RPMI7951 (cell line): Measurements from ENCODE around the gene KLF2. TPM values are rescaled to one million over a fixed set of nuclear protein-coding genes. Genes with fewer than 3 reads are reported as not detected.
"Not testable (repeated sequence)": the region's sequence is repeated elsewhere in the genome, so short reads cannot be mapped to it uniquely, and the experiment has no call there.

ENCODE experiments used
- DNase-seq: peaks from one replicate; pipeline ENCODE4 v3.0.0-alpha.2; 2012; ENCODE audit warnings: low read depth
- total RNA-seq: library from RNA; depleted of rRNA; stranded (reverse); fragments of >200 nt; shearing (Covaris generic); gene quantifications from 2 replicates; pipeline ENCODE4 v1.2.3, GENCODE V29; 2014; rRNA removed

KLF2 gene
- total RNA-seq, result 2.8 and 3.0 TPM in 2 replicates

DNA sequence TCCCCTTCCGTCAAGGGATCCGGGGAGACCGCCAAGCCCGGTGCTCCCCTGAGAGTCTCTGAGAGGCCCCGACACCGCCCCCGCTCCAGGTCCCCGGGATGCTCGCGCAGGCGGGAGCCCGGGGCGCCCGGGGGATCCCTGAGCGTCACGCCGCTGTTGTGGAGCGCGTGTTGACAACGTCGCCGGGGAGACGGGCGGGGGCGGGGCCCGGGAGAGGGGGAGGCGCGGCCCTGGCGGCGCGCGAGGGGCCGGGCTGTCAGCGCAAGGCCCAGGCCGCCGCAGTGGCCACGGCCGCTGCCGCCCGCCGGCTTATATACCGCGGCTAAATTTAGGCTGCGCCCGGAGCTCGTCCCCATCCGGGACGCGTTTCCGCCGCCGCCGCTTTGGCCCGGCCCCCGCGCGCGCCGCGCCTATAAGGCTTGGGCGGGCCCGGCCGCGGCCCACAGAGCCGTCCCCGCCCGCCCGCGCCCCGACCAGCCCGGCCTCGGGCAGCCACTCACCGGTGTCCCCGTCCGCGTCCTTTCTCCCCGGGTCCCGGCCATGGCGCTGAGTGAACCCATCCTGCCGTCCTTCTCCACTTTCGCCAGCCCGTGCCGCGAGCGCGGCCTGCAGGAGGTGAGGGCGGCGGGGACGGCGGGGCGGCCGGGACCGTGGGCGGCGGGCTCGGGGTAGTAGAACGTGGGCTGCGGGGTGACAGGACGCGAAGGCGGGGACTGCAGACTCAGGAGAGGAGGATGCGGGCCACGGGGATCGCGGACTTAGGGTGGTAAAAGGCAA, at the start of gene KLF2:
Gene KLF2 (plus strand): TSS at position 443 of the 777 bp plus-strand sequence. CDS start 98 bp downstream, at position 541.
- DNase-seq, result peak; percentile 92

GRCh38 chr19:16280306-16280705, 44.3 kb upstream of the KLF2 start:
- DNase-seq, result no peak

DNA sequence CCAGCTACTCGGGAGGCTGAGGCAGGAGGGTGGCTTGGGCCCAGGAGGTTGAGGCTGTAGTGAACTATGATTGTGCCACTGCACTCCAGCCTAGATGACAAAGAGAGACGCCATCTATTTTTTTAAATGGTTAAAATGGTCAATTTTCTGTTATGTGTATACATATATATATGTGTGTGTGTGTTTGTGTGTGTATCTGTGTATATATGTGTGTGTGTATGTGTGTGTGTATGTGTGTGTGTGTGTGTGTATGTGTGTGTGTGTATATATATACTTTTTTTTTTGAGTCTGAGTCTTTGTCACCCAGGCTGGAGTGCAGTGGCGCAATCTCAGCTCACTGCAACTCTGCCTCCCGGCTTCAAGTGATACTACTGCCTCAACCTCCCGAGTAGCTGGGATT, 42.9 kb upstream of the KLF2 start:
- no peak for DNase-seq

- peak; percentile 39 for DNase-seq
Observed at GRCh38 chr19:16283210-16284061, 41.2 kb upstream of the KLF2 start.

GRCh38 chr19:16284505-16284904, 40.1 kb upstream of the KLF2 start:
- no peak for DNase-seq

DNA sequence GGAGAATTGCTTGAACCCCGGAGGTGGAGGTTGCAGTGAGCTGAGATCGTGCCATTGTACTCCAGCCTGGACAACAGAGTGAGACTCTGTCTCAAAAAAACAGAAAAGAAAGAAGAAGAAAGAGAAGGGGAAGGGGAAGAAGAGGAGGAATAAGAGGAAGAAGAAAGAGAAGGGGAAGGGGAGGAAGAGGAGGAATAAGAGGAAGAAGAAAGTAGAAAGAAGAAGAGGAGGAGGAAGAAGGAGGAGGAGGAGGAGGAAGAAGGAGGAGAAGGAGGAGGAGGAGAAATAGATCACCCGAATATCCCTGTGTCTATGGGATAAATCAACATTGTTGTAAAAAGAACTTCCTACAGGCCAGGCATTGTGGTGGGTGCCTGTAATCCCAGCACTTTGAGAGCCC, 39.5 kb upstream of the KLF2 start:
- not testable (repeated sequence) for DNase-seq

DNA sequence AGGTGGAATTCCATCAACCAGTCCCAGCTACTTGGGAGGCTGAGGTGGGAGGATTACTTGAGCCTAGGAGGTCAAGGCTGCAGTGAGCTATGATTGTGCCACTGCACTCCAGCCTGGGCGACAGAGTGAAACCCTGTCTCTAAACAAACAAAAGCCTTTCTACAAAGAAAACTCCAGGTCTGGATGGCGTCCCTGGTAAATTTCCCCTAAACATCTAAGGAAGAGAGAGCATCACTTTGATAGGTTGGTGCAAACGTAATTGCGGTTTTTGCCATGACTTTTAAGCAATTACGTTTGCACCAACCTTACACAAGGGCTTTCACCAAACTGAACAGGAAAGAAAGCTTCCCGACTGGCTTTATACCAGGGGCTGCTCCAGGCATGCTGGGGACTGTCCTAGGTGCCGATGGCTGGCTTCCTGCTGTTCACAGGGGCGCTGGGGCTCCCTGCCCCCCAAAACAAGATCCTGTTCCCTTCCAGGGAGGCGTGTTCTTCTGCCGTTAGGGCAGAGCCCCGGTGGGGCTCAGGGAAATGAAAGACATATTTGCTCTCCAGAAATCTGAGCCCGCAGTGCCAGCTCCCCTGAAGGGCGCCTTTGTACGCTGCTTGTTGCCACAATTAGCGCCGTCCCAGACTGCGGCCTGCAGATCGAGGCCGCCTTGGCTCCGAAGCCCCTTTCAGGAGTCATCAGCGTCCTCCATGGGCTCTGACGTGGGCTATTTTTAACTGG, 38.7 kb upstream of the KLF2 start:
- peak; percentile 25 for DNase-seq

GRCh38 chr19:16288544-16288943, 36.1 kb upstream of the KLF2 start:
- no peak for DNase-seq

DNA sequence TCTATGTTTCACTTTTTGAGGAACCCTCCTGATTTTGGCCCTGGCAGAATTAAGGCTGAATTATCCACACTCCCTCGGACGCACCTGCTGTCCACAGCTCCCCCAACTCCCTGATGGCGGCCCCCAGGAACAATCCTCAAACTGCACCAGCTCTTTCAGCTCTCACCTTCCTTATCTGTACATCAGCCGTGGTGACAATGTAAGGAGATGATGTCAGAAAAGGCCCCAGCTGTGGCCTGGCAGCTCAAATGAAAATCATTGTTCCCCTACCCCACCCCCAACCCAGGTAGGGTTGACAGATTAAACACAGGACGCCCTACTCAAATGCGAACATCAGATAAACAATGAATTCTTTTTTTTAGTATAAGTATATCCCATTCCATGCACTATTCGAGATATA, 35.0 kb upstream of the KLF2 start:
- no peak for DNase-seq

DNA sequence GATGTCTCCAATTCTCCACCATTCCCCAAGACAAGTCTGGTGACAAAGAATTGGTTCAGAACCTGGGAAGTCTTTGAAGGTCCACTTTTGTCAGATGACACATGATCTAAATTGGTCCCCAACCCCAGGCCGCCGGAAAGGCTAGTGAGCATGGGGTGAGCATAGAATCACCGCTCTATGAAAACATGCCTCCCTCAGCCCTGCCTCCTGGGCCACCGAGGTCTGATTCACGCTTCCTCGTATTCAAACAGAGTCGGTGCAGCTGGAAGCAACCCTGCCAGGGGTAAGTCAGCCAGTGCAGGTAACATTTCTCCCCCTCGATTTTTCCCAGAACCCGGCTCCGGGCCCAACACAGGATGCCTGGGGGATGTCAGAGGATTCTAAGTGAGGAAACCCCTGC, 33.9 kb upstream of the KLF2 start:
- no peak for DNase-seq

- peak; percentile 97 for DNase-seq
Observed at GRCh38 chr19:16293118-16294091, 31.2 kb upstream of the KLF2 start.

- no peak for DNase-seq
Observed at GRCh38 chr19:16295057-16295456, 29.6 kb upstream of the KLF2 start.

DNA sequence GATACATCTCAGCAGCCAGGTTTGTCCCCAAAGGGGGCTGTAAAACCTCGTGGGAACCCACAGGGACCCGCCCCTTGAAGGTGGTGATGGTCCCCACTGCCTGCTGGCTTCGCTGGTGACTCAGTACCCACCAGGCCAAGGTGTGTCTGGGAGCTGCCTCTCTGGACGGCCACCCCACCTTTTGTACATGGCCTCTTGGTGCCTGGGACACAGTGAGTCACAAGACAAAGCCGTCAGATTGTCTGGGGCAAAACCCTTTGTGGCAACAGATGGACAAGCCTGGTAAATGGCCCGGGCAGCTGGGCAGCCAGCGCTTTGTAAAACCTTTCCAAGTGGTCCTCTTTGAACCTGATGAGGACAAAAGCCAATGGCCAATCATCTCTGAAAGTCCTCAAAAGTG, 27.9 kb upstream of the KLF2 start:
- DNase-seq, result peak; percentile 55

GRCh38 chr19:16297575-16298178, 26.9 kb upstream of the KLF2 start:
- no peak for DNase-seq

DNA sequence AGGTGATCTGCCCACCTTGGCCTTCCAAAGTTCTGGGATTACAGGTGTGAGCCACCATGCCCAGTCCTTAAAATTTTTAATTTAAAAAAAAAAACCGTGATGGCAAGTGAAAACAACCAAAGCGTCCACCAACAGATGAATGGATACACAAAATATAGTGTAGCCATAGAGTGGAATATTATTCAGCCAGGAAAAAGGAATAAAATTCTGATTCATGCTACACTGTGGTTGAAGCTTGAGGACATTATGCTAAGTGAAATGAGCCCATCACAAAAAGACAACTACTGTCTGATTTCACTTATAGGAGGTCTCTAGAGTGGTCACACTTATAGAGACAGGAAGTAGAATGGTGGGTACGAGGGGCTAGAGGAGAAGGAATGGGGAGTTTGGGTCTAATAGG, 26.3 kb upstream of the KLF2 start:
- DNase-seq, result no peak

DNA sequence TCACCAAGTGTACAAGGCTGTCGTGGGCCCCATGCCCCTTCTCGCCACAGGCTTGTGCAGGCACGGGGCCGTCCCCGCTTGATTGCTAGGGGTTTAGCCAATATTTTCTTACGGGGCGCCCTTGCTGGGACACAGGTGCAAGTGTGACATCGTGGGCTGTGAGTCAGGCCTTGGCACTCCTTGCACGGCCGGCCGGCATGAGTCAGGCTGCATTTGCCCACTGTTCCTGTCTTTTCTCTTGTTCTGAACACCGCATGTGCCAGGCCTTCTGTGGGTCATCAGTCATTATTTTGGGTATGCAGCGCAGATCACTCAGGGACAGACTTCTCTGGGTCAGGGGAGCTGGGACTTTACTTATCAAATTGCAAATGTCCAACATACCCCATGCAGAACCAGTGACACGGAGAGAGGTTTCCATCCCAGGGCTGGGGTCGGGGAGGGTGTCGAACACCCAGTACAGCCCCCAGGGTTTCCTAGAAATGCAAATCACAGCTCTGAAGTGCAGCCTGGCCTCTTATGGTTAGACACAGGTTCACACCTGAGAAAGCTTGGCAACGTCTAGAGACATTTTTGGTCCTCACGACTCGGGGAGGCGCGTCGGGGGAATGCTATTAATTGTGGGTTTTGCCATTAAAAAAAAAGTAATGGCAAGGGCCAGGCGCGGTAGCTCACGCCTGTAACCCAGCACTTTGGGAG, 22.5 kb upstream of the KLF2 start:
- peak; percentile 86 for DNase-seq

DNA sequence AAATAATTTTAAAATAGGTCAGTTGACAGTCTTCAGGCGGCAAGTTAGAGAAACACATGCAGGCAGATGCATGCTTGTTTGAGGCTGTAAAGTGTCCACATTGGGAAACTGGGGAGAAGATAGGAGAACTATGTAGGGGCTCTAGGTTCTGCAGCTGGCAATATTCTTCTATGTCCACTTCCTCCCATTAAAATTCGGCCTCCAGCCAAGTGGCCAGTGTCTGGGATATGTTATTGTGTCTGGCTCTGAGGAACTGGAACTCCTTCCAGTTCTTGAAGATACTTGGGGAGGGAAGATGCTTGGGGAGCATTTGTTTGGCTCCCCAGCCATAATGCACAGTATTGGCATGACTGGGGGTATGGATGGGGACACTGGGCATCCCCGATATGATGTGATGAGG, 20.9 kb upstream of the KLF2 start:
- DNase-seq, result peak; percentile 46

- DNase-seq, result not testable (repeated sequence)
Observed at GRCh38 chr19:16304511-16304910, 20.1 kb upstream of the KLF2 start.

DNA sequence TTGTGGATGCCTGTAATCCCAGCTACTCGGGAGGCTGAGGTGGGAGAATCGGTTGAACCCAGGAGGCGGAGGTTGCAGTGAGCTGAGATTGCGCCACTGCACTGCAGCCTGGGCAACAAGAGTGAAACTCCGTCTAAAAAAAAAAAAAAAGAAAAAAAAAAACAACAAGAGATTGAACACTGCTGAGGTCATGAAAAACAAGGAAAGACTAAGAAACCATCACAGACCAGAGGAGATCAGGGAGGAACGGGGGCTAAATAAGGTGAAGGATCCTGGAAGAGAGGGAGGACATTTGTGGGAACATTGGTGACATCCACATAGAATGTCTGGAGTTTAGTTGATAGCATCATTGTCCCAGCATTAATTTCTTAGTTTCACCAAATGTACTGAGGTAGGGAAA, 19.6 kb upstream of the KLF2 start:
- DNase-seq, result not testable (repeated sequence)
